ENCODE measurements around the gene TTC21B.
"Not testable (repeated sequence)": the region's sequence is repeated elsewhere in the genome, so short reads cannot be mapped to it uniquely, and the experiment has no call there.

TTC21B gene

GRCh38 chr2:165877565-165878550 is 75.7 kb downstream of the TTC21B start:
- peak; percentile 18 for DNase-seq

GRCh38 chr2:165876712-165877111 is 76.9 kb downstream of the TTC21B start:
- no peak for DNase-seq

GRCh38 chr2:165876269-165876668 is 77.3 kb downstream of the TTC21B start:
- DNase-seq = no peak

- no peak for DNase-seq
Observed at GRCh38 chr2:165874445-165875039, 79.0 kb downstream of the TTC21B start.

- no peak for DNase-seq
Observed at GRCh38 chr2:165872101-165872791, 81.3 kb downstream of the TTC21B start.

GRCh38 chr2:165871025-165871424 is 82.6 kb downstream of the TTC21B start:
- DNase-seq = no peak

GRCh38 chr2:165870346-165870745 is 83.2 kb downstream of the TTC21B start:
- DNase-seq = no peak

- no peak for DNase-seq
Observed at GRCh38 chr2:165868211-165868610, 85.4 kb downstream of the TTC21B start.

- DNase-seq = no peak
Observed at GRCh38 chr2:165864296-165864695, 89.3 kb downstream of the TTC21B start.

- no peak for DNase-seq
Observed at GRCh38 chr2:165863810-165864261, 89.7 kb downstream of the TTC21B start.

- DNase-seq = not testable (repeated sequence)
Observed at GRCh38 chr2:165861083-165861482, 92.5 kb downstream of the TTC21B start.

GRCh38 chr2:165859723-165860122 is 93.9 kb downstream of the TTC21B start:
- DNase-seq = not testable (repeated sequence)

GRCh38 chr2:165857876-165858275 is 95.7 kb downstream of the TTC21B start:
- DNase-seq = no peak

GRCh38 chr2:165852394-165852793 is 101.2 kb downstream of the TTC21B start:
- DNase-seq = no peak

- DNase-seq = no peak
Observed at GRCh38 chr2:165847001-165847400, 106.6 kb downstream of the TTC21B start.

- no peak for DNase-seq
Observed at GRCh38 chr2:165846056-165846455, 107.5 kb downstream of the TTC21B start.

- DNase-seq = no peak
Observed at GRCh38 chr2:165844216-165844615, 109.4 kb downstream of the TTC21B start.

GRCh38 chr2:165843351-165843750 is 110.2 kb downstream of the TTC21B start:
- DNase-seq = no peak

- DNase-seq = no peak
Observed at GRCh38 chr2:165840333-165840958, 113.1 kb downstream of the TTC21B start.

- DNase-seq = no peak
Observed at GRCh38 chr2:165839610-165840009, 114.0 kb downstream of the TTC21B start.

GRCh38 chr2:165837122-165837521 is 116.5 kb downstream of the TTC21B start:
- no peak for DNase-seq

- DNase-seq = no peak
Observed at GRCh38 chr2:165835363-165835762, 118.2 kb downstream of the TTC21B start.

- no peak for DNase-seq
Observed at GRCh38 chr2:165833156-165833555, 120.4 kb downstream of the TTC21B start.
